Measurements from ENCODE around the gene LDLRAD4.

The LDLRAD4 gene

GRCh38 chr18:13236411-13236810 lies 17.9 kb downstream of the LDLRAD4 start:
- Histone ChIP-seq H3K9me3 (ENCODE audit: control insufficient read depth in 2 of 2, low read length in 2 of 2) (no peaks in the 10 kb centered on the region), H3K4me3 (ENCODE audit: low read length in 2 of 2) (no peak overlapping the region), H3K27me3 (ENCODE audit: control insufficient read depth in 2 of 2, insufficient read depth in 2 of 2, low read length in 2 of 2) (no peaks in the 10 kb centered on the region), H3K36me3 (ENCODE audit: control insufficient read depth in 2 of 2, insufficient read depth in 2 of 2, low read length in 2 of 2) (peaks cover 0 to 2% of the 10 kb centered on the region in 2 donors), H3K4me1 (ENCODE audit: control insufficient read depth in 2 of 2, insufficient read depth in 2 of 2, low read length in 2 of 2) (no peaks in the 10 kb centered on the region), H3K27ac (ENCODE audit: low read depth in 2 of 2, low read length in 2 of 2) (no peak overlapping the region), H3K9ac (ENCODE audit: low read depth in 1 of 2, low read length in 2 of 2) (no peak overlapping the region)

GRCh38 chr18:13237073-13237472 lies 18.5 kb downstream of the LDLRAD4 start:
- no peaks in the 10 kb centered on the region for H3K9me3 ChIP-seq (ENCODE audit: control insufficient read depth in 2 of 2, low read length in 2 of 2)
- no peak overlapping the region for H3K4me3 ChIP-seq (ENCODE audit: low read length in 2 of 2)
- H3K9ac ChIP-seq (ENCODE audit: low read depth in 1 of 2, low read length in 2 of 2): no peak overlapping the region
- no peaks in the 10 kb centered on the region for H3K27me3 ChIP-seq (ENCODE audit: control insufficient read depth in 2 of 2, insufficient read depth in 2 of 2, low read length in 2 of 2)
- H3K27ac ChIP-seq (ENCODE audit: low read depth in 2 of 2, low read length in 2 of 2): no peak overlapping the region
- no peaks in the 10 kb centered on the region for H3K4me1 ChIP-seq (ENCODE audit: control insufficient read depth in 2 of 2, insufficient read depth in 2 of 2, low read length in 2 of 2)
- peaks cover 0 to 2% of the 10 kb centered on the region in 2 donors for H3K36me3 ChIP-seq (ENCODE audit: control insufficient read depth in 2 of 2, insufficient read depth in 2 of 2, low read length in 2 of 2)

- no peak overlapping the region for H3K4me3 ChIP-seq (ENCODE audit: low read length in 2 of 2)
- no peaks in the 10 kb centered on the region for H3K27me3 ChIP-seq (ENCODE audit: control insufficient read depth in 2 of 2, insufficient read depth in 2 of 2, low read length in 2 of 2)
- no peak overlapping the region for H3K9ac ChIP-seq (ENCODE audit: low read depth in 1 of 2, low read length in 2 of 2)
- no peak overlapping the region for H3K27ac ChIP-seq (ENCODE audit: low read depth in 2 of 2, low read length in 2 of 2)
- H3K9me3 ChIP-seq (ENCODE audit: control insufficient read depth in 2 of 2, low read length in 2 of 2): no peaks in the 10 kb centered on the region
- no peaks in the 10 kb centered on the region for H3K4me1 ChIP-seq (ENCODE audit: control insufficient read depth in 2 of 2, insufficient read depth in 2 of 2, low read length in 2 of 2)
- peaks cover 0 to 2% of the 10 kb centered on the region in 2 donors for H3K36me3 ChIP-seq (ENCODE audit: control insufficient read depth in 2 of 2, insufficient read depth in 2 of 2, low read length in 2 of 2)
Measured at GRCh38 chr18:13237641-13238040, 19.1 kb downstream of the LDLRAD4 start.

GRCh38 chr18:13239171-13239956 lies 20.8 kb downstream of the LDLRAD4 start:
- Histone ChIP-seq H3K9ac (ENCODE audit: low read depth in 1 of 2, low read length in 2 of 2) (no peak overlapping the region), H3K27ac (ENCODE audit: low read depth in 2 of 2, low read length in 2 of 2) (no peak overlapping the region), H3K36me3 (ENCODE audit: control insufficient read depth in 2 of 2, insufficient read depth in 2 of 2, low read length in 2 of 2) (no peaks in the 10 kb centered on the region), H3K9me3 (ENCODE audit: control insufficient read depth in 2 of 2, low read length in 2 of 2) (no peaks in the 10 kb centered on the region), H3K27me3 (ENCODE audit: control insufficient read depth in 2 of 2, insufficient read depth in 2 of 2, low read length in 2 of 2) (no peaks in the 10 kb centered on the region), H3K4me3 (ENCODE audit: low read length in 2 of 2) (no peak overlapping the region), H3K4me1 (ENCODE audit: control insufficient read depth in 2 of 2, insufficient read depth in 2 of 2, low read length in 2 of 2) (no peaks in the 10 kb centered on the region)

- Histone ChIP-seq H3K9me3 (ENCODE audit: control insufficient read depth in 2 of 2, low read length in 2 of 2) (no peaks in the 10 kb centered on the region), H3K27me3 (ENCODE audit: control insufficient read depth in 2 of 2, insufficient read depth in 2 of 2, low read length in 2 of 2) (no peaks in the 10 kb centered on the region), H3K36me3 (ENCODE audit: control insufficient read depth in 2 of 2, insufficient read depth in 2 of 2, low read length in 2 of 2) (no peaks in the 10 kb centered on the region), H3K4me1 (ENCODE audit: control insufficient read depth in 2 of 2, insufficient read depth in 2 of 2, low read length in 2 of 2) (no peaks in the 10 kb centered on the region), H3K4me3 (ENCODE audit: low read length in 2 of 2) (no peak overlapping the region), H3K9ac (ENCODE audit: low read depth in 1 of 2, low read length in 2 of 2) (no peak overlapping the region), H3K27ac (ENCODE audit: low read depth in 2 of 2, low read length in 2 of 2) (no peak overlapping the region)
Measured at GRCh38 chr18:13240060-13240725, 21.6 kb downstream of the LDLRAD4 start.

GRCh38 chr18:13241083-13241892 lies 22.7 kb downstream of the LDLRAD4 start:
- Histone ChIP-seq H3K4me1 (ENCODE audit: control insufficient read depth in 2 of 2, insufficient read depth in 2 of 2, low read length in 2 of 2) (no peaks in the 10 kb centered on the region), H3K36me3 (ENCODE audit: control insufficient read depth in 2 of 2, insufficient read depth in 2 of 2, low read length in 2 of 2) (no peaks in the 10 kb centered on the region), H3K27ac (ENCODE audit: low read depth in 2 of 2, low read length in 2 of 2) (no peak overlapping the region), H3K4me3 (ENCODE audit: low read length in 2 of 2) (no peak overlapping the region), H3K9me3 (ENCODE audit: control insufficient read depth in 2 of 2, low read length in 2 of 2) (no peaks in the 10 kb centered on the region), H3K27me3 (ENCODE audit: control insufficient read depth in 2 of 2, insufficient read depth in 2 of 2, low read length in 2 of 2) (no peaks in the 10 kb centered on the region), H3K9ac (ENCODE audit: low read depth in 1 of 2, low read length in 2 of 2) (no peak overlapping the region)

GRCh38 chr18:13241893-13242175 lies 23.3 kb downstream of the LDLRAD4 start:
- H3K9me3 ChIP-seq (ENCODE audit: control insufficient read depth in 2 of 2, low read length in 2 of 2): no peaks in the 10 kb centered on the region
- H3K4me1 ChIP-seq (ENCODE audit: control insufficient read depth in 2 of 2, insufficient read depth in 2 of 2, low read length in 2 of 2): no peaks in the 10 kb centered on the region
- H3K9ac ChIP-seq (ENCODE audit: low read depth in 1 of 2, low read length in 2 of 2): no peak overlapping the region
- no peaks in the 10 kb centered on the region for H3K27me3 ChIP-seq (ENCODE audit: control insufficient read depth in 2 of 2, insufficient read depth in 2 of 2, low read length in 2 of 2)
- H3K27ac ChIP-seq (ENCODE audit: low read depth in 2 of 2, low read length in 2 of 2): no peak overlapping the region
- no peak overlapping the region for H3K4me3 ChIP-seq (ENCODE audit: low read length in 2 of 2)
- no peaks in the 10 kb centered on the region for H3K36me3 ChIP-seq (ENCODE audit: control insufficient read depth in 2 of 2, insufficient read depth in 2 of 2, low read length in 2 of 2)

- H3K27ac ChIP-seq (ENCODE audit: low read depth in 2 of 2, low read length in 2 of 2): no peak overlapping the region
- no peak overlapping the region for H3K4me3 ChIP-seq (ENCODE audit: low read length in 2 of 2)
- H3K4me1 ChIP-seq (ENCODE audit: control insufficient read depth in 2 of 2, insufficient read depth in 2 of 2, low read length in 2 of 2): no peaks in the 10 kb centered on the region
- H3K36me3 ChIP-seq (ENCODE audit: control insufficient read depth in 2 of 2, insufficient read depth in 2 of 2, low read length in 2 of 2): no peaks in the 10 kb centered on the region
- H3K9me3 ChIP-seq (ENCODE audit: control insufficient read depth in 2 of 2, low read length in 2 of 2): no peaks in the 10 kb centered on the region
- no peaks in the 10 kb centered on the region for H3K27me3 ChIP-seq (ENCODE audit: control insufficient read depth in 2 of 2, insufficient read depth in 2 of 2, low read length in 2 of 2)
- H3K9ac ChIP-seq (ENCODE audit: low read depth in 1 of 2, low read length in 2 of 2): no peak overlapping the region
Measured at GRCh38 chr18:13242797-13243196, 24.2 kb downstream of the LDLRAD4 start.

GRCh38 chr18:13243363-13243762 lies 24.8 kb downstream of the LDLRAD4 start:
- no peaks in the 10 kb centered on the region for H3K27me3 ChIP-seq (ENCODE audit: control insufficient read depth in 2 of 2, insufficient read depth in 2 of 2, low read length in 2 of 2)
- H3K9me3 ChIP-seq (ENCODE audit: control insufficient read depth in 2 of 2, low read length in 2 of 2): no peaks in the 10 kb centered on the region
- H3K36me3 ChIP-seq (ENCODE audit: control insufficient read depth in 2 of 2, insufficient read depth in 2 of 2, low read length in 2 of 2): no peaks in the 10 kb centered on the region
- H3K4me3 ChIP-seq (ENCODE audit: low read length in 2 of 2): no peak overlapping the region
- H3K4me1 ChIP-seq (ENCODE audit: control insufficient read depth in 2 of 2, insufficient read depth in 2 of 2, low read length in 2 of 2): no peaks in the 10 kb centered on the region
- H3K9ac ChIP-seq (ENCODE audit: low read depth in 1 of 2, low read length in 2 of 2): no peak overlapping the region
- H3K27ac ChIP-seq (ENCODE audit: low read depth in 2 of 2, low read length in 2 of 2): no peak overlapping the region

- no peaks in the 10 kb centered on the region for H3K4me1 ChIP-seq (ENCODE audit: control insufficient read depth in 2 of 2, insufficient read depth in 2 of 2, low read length in 2 of 2)
- no peaks in the 10 kb centered on the region for H3K27me3 ChIP-seq (ENCODE audit: control insufficient read depth in 2 of 2, insufficient read depth in 2 of 2, low read length in 2 of 2)
- H3K27ac ChIP-seq (ENCODE audit: low read depth in 2 of 2, low read length in 2 of 2): no peak overlapping the region
- no peaks in the 10 kb centered on the region for H3K9me3 ChIP-seq (ENCODE audit: control insufficient read depth in 2 of 2, low read length in 2 of 2)
- no peaks in the 10 kb centered on the region for H3K36me3 ChIP-seq (ENCODE audit: control insufficient read depth in 2 of 2, insufficient read depth in 2 of 2, low read length in 2 of 2)
- H3K4me3 ChIP-seq (ENCODE audit: low read length in 2 of 2): no peak overlapping the region
- H3K9ac ChIP-seq (ENCODE audit: low read depth in 1 of 2, low read length in 2 of 2): no peak overlapping the region
Measured at GRCh38 chr18:13244135-13244534, 25.6 kb downstream of the LDLRAD4 start.
